Cerebellar nuclear complex (tissue), 1 donor: ENCODE measurements around the gene RAB37.

Experiments
- DNase-seq, 2 experiments: peaks; one replicate each; lab custom pipeline; 2025; lab: John Stamatoyannopoulos, UW

Gene RAB37

DNA sequence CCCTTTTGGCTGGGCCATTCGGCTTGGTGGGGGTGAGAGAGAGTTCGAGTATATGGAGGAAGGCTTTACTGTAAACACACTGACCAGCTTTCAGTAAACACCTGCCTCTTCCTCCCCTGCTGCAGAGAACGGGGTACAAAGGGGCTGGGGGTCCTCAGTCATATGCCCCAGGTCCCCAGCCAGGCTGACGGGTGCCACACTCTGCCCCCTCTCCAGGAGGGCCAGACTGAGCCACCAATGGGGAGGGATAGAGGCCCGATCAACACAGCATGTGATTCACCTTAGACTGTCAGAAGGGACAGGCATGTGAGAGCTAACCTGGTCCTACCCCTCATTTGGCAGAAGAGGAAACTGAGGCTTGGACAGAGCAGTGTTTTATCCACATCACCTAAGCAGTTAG lies 24.4 kb downstream of the RAB37 start:
- DNase-seq, result no peak

DNA sequence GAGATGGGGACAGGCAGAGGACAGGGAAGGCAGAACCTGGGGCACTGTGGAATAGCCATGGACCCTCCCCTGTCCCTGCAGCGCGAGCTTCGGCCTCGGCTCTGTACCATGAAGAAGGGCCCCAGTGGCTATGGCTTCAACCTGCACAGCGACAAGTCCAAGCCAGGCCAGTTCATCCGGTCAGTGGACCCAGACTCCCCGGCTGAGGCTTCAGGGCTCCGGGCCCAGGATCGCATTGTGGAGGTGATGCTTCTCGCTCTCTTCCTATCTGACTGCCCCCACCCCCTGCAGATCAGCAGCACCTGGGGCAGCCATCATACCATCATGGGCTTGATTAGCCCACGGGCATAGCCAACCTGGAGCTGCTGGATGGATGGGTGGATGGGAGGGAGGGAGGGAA lies 24.9 kb downstream of the RAB37 start:
- DNase-seq, result no peak

DNA sequence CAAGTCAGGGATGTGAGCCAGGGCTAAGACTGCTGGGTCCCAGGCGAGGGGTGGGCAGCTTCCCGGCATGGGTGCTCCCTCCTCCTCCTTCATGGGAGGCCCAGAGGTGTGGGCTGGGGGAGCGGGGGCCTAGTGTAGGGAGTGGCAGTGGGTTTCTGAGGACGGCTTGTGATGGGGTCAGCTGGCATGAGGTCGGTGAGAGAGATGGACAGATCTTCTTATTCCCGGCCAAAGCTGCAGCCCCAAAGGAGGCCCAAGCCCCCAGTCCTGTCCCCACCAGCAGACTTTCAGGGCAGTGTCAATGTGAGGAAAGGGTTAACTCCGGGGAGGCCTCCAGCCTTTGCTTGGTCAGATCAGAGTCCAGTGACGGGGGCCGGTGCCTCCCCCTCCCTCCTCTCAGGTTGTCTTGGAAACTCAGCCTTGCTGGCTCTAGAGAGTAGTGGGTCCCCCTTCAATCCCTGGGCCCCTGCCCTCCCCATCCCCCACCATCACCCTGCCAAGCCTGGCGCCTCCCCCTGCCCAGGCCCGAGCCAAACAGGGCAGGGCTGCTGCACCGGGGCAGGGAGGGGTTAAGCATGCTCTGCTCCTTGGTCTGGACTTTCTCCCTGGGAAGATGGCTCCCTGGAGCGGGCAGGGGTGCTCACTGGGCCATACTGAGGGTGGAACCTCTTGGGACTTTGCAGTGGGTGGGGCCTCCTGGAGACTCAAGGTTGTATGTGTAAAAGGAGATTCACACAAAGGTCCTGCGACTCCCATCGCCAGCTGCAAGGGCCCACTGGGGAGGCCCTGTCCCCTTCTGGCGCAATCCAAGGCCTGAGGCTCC lies 26.7 kb downstream of the RAB37 start:
- DNase-seq, result no peak

DNA sequence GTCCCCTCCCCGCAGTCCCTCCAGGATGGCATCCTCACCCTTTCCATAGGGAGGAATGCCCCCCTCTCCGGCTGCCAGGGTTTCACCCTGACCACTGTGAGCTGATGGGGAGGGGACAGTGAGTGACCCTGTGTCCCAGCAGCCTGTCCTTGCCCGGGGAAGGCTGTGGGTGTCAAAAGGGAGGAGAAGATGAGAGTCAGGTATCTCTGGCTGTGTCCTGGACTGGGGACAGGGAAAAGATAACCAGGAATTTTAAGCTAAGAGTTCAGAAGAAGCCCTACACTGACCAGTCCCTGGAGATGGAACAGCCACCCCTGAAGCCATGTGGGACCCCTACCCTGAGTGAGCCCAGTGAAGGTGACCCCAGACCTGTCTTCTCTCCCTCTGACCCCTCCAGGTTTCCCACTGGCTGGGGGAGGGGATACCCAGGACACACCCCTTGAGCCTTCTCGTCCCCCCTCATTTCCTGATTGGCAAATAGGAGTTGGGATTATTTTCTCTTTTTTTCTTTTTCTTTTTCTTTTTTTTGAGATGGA lies 27.8 kb downstream of the RAB37 start:
- DNase-seq, result no peak

DNA sequence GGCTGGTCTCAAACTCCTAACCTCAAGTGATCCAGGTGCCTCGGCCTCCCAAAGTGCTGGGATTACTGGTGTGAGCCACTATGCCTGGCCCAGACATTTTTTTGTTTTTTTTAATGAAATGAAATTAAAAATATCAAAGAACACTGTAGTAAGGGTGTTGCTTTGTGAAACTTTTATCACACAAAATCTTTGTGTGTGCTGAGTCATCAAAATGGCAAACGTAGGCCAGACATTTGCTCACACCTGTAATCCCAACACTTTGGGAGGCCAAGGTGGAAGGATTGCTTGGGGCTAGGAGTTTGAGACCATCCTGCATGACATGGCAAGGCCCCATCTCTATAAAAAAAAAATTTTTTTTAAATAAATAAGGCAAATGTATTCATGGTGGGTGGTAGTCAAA lies 29.4 kb downstream of the RAB37 start:
- DNase-seq, result no peak

DNA sequence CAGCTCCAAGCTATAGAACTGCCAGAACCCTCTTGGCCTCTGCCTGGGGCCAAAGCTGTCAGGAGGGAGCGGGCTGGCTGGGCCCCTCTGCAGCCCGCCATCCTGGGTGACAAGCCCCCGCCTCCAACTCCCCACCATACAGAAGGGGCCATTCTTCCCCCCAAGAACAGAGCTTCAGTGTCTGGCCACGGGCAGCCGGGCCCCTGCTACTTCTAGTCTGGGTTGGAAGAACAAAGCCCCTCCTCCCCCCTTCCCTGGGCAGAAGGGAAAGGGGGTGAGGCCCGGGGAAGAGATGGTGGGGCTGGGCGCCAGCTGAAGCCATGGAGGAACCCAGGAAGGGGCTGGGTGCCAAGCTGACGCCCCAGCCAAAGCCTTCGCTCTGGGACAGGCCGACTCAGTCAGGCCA lies 30.1 kb downstream of the RAB37 start:
- no peak for DNase-seq

DNA sequence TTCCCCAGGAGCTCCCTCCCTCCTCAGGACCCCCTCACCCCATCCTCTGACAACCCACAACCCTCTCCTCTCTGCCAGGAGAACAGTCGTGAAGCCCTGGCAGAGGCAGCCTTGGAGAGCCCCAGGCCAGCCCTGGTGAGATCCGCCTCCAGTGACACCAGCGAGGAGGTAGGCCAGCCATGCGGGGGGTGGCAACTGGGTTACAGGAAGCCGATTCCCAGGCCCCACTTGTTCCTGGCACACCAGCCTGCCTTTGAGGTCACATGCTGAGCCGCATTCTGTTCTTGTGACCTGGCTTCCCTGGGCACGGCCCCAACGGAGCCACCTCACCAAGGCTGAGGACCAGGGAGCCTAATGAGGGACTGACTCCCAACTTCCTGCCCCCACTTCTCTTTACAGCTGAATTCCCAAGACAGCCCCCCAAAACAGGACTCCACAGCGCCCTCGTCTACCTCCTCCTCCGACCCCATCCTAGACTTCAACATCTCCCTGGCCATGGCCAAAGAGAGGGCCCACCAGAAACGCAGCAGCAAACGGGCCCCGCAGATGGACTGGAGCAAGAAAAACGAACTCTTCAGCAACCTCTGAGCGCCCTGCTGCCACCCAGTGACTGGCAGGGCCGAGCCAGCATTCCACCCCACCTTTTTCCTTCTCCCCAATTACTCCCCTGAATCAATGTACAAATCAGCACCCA lies 31.2 kb downstream of the RAB37 start:
- peak; percentile 34 to 55 for DNase-seq

DNA sequence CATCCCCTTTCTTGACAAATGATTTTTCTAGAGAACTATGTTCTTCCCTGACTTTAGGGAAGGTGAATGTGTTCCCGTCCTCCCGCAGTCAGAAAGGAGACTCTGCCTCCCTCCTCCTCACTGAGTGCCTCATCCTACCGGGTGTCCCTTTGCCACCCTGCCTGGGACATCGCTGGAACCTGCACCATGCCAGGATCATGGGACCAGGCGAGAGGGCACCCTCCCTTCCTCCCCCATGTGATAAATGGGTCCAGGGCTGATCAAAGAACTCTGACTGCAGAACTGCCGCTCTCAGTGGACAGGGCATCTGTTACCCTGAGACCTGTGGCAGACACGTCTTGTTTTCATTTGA lies 31.7 kb downstream of the RAB37 start:
- DNase-seq, result no peak

DNA sequence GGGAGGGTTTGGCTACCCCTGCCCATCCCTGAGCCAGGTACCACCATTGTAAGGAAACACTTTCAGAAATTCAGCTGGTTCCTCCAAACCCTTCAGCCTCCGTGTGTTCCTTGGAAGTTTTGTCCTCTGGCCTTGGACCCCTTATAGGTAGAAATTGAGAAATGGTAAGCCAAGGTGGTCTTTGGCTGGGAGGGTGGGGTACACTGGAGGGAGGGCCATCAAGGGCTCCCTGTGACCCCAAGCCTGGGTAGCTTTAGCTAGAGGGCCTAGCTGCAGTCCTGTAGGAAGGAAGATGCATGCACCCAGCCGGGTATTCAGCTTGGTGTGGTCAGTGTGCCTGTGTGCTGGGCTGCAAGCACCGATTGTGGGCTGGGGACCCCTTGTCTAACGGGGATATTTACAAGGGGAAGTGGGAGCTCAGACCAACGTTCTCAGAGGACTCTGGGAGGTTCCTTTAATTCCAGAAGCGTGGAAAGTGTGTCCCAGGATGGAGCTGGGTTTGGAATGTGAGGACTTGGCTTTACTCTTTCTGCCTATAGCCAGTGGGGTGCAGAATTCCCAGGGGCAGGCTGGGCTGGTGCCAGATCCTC lies 32.3 kb downstream of the RAB37 start:
- DNase-seq, result no peak

DNA sequence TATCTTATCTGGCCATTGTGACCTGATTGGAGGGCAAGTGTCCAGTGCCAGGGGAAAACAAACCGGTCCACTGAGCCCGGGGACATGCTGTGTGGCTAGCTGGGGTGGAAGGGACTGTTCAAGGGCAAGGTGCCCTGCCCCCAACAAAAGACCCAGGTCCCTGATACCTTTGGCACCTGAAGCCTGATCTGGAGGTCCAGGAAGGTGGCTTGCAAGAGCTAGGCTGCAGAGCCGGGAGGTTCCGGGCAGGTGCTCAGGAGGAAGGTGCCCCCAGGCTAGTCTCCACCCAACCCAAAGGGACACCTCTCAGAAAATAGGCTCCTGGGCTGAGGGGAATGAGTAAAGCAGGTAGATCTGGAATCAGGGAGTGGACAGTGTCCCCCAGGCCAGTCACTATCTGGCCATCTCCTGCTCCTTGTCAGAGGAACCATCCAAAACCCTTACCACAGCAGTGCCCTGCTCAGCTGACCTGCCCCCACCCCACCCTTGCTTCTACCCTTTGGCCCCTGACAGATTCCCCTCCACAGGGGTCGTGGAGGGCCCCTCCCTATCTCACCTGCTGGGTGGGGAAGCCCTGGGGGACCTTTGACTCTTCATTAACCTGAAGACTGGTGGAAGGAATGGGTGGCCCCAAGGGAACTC lies 32.9 kb downstream of the RAB37 start:
- no peak for DNase-seq

DNA sequence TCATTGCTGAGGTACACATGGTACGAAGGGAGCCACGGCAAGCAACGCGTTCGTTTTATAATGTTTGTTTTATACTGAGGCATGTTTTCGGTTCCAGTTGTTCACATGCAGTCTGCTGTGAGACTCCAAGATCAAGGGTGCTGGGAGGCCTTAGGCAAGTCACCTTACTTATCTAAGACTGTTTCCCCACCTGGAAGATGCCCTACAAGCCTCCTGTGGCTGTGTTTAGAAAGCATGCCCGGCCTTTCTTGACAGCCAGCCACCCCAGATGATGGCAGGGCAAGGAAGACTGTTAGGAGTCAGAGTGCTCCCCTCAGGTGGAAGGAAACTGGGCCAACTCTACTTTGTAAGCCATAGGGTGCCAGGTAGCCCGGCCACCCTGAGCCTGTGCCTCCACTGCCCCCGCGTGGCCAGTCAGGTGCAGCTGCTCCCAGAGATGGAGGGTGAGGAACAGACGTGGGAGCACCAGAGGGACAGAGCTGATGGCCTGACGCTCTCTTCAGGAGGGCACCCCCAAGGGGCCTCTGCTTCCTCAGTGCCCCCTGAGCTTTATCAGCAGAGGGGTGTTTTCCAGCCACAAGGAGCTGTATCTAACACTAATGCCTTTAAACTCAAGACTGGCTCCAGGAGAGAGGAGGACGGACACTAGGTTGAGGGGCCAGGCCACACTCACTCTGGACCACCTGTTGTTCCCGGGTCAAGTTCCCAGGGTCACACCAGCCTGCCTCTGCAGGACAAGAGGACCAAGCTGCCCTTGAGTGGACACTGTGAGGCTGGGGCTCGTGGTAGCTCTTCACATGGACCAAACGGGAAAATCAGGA lies 33.7 kb downstream of the RAB37 start:
- peak in 1 of 2 experiments; percentile 74 for DNase-seq

DNA sequence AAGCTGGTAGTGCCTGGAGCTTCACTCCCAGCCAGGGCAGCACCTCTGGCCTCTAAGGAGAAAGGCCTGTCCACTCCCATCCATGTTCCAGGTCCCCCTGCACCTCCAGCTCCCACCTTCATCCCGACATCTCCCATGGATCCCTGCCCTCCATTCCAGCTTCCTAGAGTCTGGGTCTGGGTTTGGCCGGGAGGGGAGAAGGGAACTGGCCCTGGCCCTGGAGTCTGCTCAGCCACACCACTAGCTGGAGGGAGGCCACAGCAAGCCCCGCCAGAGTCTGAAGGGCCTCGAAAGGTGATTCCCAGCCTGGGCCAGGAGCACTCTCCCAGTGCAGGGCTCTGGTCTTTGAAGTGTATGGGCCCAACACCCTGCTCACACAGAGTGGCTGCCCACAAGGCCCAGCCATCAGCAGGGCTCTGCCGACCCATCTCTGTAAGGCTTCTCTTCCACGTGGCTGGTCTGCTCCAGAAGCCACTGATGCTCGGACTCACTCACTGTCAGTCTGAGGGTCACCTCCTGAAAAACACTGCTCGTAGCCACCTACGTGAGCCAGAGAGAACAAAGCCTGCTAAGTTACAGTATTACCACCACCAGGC lies 34.4 kb downstream of the RAB37 start:
- DNase-seq, result no peak

DNA sequence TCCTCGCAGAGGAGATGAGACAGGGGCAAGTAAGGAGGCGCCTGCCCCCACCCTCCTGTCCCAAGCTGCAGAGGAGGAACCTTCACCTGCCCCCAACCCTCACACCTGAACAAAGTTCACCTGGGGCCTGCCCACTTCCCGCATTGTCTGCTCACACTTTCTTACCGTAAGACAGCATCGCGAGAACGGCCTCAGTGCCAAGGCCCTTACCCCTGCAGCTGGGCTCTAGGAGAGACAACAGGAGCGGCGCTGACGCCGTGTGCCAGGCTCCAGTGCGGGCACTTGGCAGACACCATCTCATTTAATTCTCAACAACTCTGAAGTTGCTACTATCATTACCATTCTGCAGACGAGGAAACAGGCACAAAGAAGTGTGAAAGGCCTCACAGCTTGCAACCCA lies 35.0 kb downstream of the RAB37 start:
- DNase-seq, result no peak

DNA sequence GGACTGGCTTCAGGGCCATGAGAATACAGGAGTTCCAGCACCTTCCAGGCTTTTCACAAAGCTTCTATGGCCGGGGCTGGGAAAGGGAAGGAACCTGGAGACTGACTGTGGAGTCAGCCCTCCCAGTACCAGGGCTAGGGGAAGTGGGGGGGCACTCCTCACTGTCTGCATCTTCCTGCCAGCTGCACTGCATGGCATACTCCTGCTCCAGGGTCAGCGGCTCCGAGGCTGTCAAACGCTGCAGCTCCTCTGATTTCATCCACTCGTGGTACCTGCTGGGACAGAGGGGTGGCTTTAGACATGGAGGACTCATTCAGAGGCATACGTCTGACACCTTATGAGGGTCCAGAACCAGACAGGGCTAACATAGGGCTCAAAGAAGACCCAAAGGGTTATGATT lies 36.4 kb downstream of the RAB37 start:
- DNase-seq, result no peak

DNA sequence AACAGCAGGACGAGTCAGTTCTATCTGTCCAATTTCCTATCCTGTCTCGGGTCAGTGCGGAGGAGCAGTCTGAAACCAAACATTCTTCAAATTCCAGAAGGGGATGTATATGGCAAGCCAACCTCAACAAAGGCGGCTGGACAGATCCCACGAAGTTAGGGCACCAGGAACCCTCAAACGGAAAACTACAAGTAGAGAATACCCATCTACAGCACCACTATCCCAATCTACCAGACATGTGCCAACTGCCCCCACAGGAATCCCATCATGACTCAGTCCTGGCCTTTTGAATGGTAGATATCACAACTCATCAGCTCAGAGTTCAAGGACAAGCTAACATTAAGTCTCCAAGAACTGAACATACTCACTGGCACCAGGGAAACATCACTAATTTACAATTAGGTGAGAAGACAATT lies 36.8 kb downstream of the RAB37 start:
- DNase-seq, result no peak

DNA sequence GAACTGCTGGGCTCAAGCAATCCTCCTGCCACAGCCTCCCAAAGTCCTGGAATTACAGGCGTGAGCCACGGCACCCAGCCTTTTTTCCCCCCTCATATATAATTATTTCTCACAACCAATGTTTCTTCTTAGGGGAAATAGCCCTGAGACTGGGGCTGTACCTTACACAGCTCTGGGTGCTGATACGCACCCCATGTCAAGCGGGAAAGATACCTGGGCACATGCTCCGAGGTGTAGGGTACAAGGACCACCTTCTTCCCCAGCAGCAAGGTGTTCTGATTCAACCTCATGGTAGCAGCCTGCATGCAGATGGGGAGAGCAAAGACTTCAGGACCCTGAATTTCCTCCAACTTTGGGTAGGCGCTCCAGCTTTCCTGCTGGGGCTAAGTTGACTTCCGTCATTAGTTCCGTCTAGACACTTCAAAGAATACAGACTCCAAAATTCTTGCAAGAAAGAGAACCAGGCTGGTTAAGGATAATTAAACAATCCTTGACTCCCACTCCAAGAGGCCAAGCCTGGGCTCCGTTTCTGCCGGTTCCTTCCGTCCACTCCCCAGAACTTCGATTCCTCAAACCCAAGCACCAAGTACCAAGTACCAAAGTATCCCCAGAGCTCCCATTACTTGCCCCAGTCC lies 38.5 kb downstream of the RAB37 start:
- no peak for DNase-seq

DNA sequence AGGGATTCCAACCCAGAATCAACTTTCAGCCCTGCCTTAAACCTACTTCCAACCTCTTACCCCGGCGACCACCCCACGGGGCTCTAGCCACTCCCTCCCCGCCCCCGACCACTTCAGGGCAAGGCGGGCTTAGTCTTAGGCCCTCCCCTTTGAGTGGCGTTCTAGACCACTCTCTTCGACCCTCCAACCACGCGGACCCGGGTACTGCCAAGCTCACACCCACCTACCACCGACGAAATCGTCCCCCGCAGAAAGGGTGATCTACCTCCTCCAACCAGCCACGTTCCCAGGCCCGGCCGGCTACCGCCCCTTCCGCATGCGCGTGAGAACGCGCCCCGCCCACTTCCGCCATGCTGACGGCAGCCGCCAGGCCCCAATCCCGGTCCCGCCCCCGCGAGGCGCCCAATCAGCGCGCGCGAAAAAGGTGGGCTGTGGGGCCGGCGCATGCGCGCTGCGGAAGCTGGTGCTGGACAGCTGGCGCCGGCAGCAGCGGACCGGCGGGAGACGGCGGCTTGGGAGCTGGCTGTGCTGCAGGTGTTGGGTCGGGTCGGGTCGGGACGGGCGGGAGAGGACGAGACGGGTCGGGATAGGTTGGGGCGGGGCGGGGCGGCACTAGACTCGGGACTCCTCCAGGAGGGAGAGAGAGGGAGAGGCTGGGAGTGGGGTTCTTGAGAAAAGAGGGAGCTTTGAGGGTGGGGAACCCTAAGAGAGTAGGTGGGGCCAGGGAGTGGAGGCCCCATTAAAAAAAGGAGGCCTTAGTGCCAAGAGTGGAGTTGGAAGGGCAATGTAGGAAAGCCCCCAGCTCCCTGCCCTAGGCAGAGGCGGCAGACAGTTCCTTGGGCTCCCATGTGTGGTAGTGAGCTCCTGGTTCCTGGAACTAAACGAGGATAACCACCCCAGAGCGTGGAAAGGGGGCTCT lies 39.2 kb downstream of the RAB37 start, which contains the start of gene NAT9:
TSS of gene NAT9 (minus strand) at position 302 of the 919 bp plus-strand sequence. CDS start 647 bp downstream, outside the sequence.
- DNase-seq, result peak in 1 of 2 experiments; percentile 72

DNA sequence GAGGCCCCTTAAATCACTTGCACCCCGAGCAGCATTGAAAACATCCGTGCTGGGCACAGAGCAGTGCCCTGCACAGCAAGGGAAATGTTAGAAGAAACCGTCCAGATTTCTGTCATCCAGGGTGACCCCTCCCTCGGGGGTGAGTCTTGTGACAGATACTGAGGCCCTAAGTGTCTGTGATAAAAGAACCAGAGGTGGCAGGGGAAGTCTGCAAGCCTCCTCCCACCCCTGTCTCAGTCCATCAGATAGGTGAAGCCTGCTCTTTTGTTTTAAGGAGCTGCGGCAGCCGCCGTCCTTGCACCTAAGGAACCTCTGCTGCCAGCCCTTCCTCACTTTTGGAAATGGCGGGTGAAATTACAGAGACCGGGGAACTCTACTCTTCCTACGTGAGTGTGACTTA lies 39.9 kb downstream of the RAB37 start:
- no peak for DNase-seq

DNA sequence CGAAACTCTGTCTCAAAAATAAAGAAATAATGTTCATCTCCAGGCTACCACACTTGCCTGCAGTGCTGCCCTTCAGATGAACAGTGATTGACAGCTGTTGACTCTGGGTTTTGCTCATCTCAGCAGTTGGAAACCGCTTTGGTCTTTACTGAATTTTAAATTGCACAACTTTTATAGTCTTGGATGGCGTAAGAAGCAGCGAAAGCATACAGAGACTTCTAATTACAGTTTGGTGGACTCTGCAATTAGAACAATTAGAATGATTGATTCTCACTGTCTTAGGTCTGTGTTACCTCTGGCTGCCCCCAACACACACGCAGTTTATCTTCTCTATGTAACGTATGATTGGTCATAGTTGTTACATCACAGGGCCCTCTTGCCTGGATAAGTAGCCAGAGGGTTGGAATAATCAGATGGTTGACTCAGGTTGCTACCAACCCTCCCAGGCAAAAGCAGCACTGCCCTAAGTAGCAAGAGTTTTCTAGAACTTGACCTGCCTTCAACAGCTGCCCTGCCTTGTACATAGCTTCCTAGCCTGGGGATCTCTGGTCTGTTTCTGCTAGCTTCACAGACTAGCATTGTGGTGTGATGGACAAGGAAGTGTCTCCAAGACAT lies 41.0 kb downstream of the RAB37 start:
- no peak for DNase-seq
